ENCODE measurements around the gene RBM24. TPM values are rescaled to one million over a fixed set of nuclear protein-coding genes. Genes with fewer than 3 reads are reported as not detected.
A peak's percentile ranks its signal among the peaks of the same experiment; 100 is the strongest.

RBM24 gene
- 230 and 289 TPM in 2 replicates for total RNA-seq
- 60.4 TPM for polyA plus RNA-seq (2012)

DNA sequence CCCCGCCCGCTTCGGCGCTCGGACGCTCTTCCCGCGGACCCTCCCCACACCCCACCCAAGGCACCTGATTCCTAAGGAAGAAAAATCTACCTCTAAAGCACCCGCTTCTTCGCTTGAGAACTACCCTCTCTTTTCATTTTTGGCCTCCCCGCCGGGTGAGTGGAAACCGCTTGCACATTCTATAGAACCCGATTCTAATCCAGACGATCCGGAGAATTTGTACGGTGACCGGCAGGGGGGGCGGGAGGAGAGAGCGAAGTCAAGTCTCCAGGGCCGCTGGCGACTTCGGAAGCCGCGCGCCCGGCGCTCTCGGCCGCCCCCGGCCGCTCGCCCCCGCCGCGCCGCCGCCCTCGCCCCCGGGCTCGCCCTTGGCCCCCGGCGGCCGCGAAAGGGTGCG lies at the start of gene RBM24:
RBM24 (plus strand) TSS at position 262 of the 397 bp plus-strand sequence. CDS start 221 bp downstream, outside the sequence.
- DNase-seq (ENCODE audit: low read depth): peak; percentile 80

DNA sequence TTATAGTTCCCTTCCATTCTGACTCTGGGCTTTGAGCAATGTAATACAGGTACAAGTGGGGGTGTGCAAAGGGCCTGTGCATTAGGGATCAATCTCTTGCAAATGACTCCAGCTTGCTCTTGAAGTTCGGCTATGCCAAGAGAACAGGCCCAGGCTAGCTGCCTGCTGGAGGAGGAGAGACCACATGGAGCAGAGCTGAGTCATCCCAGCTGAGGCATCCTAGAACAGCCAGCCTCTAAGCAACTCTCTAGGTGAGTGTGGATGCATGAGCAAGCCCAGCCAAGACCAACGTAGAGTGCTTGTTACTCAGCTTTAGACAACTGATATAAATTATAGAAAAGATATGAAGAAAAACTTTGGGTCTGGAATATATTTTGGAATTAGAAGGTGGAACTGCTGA lies 47.6 kb upstream of the RBM24 start:
- no peak for DNase-seq (ENCODE audit: low read depth)

DNA sequence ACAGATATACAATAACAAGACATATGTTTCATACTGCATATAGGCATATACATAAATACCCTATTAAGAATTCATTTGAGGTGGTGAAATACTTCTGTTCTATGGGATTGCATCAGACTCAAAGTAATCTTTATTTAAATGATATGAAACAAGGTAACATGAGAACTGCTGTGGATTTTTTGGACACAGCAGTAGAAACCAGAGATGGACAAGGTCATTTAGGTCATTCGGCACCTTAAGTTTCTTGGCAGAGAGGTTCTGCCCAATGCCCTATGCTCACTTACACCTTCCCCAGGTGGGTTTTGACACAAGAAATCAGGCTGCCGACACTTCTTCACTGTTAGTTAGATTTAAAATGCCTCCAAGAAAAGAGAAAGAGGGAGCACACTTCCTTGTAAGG lies 43.9 kb upstream of the RBM24 start:
- DNase-seq (ENCODE audit: low read depth): peak; percentile 30

DNA sequence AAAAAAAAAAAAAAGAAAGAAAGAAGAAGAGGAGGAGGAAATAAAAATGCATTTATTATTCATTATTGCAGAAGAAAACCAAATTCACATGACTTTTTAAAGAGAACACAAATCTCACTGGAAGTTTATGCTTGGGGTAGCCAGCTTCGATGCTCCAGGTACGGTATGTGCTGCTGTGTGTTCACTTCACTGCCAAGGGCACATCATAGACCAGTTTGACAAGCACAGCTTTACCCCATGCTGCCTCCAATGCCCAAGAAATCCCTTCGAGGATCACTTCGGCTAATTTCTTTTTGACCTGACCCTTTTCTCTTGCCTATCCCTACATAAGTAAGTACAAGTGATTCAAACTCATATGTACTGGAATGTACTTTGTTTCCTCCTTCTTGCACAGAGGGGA lies 41.9 kb upstream of the RBM24 start:
- DNase-seq (ENCODE audit: low read depth): no peak

DNA sequence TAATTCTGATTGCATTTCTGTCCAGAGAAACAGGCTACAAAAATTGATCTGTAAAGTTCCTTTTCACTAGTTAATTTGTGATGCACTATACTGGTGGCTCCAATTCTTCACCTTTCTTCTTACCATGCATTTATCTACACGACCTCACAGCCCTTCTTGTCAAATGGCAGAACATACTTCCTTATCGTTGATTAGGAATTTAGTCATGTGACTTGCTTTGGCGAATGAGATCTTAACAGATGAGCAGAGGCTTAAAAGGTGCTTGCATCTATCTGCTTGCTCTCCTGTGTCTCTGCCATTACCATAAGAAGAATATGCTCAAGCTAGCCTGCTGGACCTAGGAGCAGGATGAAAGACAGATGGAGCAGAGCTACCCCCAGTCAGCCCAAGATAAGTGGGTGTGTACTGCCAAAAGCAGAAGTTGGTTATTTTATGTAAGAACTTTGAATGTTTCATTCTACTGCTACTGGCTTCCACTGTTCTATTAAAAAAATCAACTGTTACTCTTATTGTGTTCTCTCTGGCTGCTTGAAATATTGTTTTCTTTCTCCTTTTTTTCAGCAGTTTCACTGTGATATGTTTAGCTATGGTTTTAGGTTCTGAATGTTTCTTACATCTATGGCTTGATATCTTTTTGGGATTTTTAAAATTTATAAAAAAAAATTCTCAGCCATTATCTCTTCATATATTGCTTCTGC lies 40.2 kb upstream of the RBM24 start:
- DNase-seq (ENCODE audit: low read depth): no peak

DNA sequence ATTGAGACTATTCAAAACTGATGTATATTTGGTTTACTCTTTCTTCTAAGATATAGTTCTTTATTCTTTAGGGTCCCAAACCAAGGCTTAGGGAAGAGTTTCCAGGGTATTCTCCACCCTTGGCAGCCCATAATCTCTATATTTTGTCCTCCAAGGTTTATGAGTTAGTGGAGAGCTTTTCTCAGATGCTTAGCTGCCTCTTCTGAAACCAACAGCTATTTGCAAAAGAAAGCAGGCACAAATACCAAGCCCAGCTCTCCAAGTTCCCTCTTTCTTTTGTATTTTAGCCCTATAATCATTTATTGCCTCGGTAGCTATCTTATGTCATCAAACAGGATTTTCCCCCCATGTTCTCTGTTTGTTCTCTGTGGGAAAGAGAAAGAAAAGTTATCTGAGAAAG lies 39.1 kb upstream of the RBM24 start:
- no peak for DNase-seq (ENCODE audit: low read depth)

DNA sequence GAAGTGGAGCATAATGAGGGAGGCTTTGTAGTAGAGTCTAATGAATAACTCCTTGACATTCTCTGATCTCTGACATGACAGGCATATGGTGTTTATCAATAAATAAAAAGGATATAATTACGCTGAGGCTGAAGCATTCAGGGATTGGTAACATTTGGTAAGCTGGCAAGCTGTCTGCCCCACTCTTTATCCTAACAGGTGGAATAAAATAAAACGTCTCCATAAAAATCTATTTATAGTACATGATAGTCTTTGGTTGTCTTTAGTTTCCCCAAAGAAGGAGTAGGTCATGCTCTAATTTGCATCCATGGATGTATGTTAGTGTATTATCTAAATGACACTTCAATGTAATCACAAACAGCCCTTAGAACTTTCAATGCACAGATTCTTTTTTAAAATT lies 30.9 kb upstream of the RBM24 start:
- peak; percentile 33 for DNase-seq (ENCODE audit: low read depth)

DNA sequence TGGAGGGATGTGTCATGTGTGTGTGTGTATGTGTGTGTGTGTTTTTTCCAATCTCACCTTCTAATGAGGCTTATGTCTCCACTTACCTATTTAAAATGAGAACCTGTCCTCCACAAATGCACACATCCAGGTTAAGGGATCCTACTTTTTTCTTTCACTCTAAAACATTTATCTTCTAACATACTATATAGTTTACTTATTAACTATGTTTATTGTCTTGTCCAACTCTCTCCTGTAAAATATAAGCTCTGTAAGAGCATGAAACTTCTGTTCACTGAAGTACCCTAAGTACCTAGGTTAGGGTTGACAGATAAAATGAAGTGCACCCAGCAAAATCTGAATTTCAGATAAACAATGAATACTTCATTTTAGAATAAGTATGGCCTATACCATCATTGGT lies 29.2 kb upstream of the RBM24 start:
- DNase-seq (ENCODE audit: low read depth): no peak

DNA sequence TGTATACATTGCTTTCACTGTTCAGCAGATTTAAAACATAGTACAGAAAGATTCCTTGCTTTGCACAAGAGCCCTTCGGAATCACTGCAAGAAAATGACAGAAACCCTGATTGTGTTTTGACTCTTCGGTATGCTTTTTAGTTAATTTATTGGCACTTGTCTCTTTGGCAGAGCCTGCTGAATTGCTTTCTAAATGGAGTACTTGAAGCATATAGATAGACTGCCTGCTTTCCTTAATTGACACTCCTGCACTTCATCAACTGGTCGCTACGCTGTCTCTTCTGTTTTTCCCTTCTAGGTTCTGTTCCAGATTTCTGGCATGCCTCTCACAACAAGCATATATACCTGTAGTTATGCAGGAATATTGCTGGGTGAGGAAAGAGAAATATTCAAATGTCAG lies 22.4 kb upstream of the RBM24 start:
- DNase-seq (ENCODE audit: low read depth): no peak

DNA sequence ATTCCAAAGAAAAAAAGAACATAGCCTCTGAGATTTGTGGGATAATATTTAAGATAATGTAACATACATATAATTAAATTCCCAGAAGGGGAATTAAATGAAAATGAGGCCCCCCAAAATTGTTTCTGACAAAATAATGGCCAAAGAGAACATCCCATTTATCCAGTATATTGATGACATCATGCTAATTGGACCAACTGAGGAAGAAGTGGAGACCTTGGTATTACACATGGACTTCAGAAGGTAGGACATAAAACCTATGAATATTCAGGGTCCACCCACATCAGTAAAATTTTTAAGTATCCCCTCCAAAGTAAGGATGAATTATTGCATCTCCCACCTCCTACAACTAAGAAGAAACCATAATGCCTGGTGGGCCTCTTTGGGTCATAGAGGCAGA lies 15.6 kb upstream of the RBM24 start:
- DNase-seq (ENCODE audit: low read depth): no peak

DNA sequence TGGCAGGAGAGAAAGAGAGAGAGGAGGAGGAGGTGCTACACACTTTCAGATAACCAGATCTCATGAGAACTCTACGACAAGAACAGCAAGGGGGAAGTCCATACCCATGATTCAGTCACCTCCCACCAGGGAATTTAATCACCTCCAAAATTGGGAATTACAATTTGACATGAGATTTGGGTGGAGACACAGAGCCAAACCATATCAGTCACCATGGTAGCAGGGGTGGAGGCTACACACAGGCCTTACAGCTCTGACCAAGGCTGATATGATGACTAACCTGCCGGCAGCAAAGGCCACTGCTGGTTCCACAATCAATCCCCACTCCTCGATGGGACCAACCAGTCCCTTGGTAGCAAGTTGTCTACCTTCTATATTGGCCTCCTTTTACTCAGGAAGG lies 13.6 kb upstream of the RBM24 start:
- DNase-seq (ENCODE audit: low read depth): peak; percentile 15

DNA sequence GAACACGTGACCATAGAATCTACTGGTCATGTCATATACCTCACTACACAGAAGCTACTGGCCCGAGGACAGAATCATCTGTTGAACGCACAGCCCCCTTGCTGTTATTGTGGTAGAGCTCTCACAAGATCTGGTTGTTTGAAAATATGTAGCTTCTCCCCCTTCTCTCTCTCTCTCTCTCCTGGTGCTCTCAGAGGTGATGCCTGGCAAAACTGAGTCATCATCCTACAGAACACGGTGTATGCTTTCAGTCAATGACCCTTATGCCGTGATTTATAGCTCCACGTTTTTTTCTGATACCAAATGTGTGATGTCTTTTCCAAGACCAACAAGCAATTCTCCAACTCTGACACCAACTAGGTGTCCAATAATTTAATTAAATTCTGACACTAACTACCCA lies 13.0 kb upstream of the RBM24 start:
- DNase-seq (ENCODE audit: low read depth): no peak

DNA sequence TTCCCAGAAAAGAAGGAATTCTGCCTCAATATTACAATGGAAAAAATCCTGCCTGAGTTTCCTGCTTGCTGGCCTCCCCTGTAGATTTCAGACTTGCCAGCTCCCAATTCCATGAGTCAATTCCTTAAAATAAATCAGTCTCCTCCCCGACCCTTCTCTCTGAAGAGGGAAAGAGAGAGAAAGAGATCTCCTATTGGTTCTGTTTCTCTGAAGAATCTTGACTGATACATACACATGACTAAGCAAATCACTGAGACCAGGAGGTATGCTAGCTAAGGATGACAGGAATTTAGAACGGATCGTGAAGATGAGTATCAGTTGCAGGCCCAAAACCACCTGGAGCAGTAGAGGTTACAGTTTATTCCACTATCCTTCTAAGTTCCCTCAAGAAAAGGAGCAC lies 11.3 kb upstream of the RBM24 start:
- peak; percentile 77 for DNase-seq (ENCODE audit: low read depth)

DNA sequence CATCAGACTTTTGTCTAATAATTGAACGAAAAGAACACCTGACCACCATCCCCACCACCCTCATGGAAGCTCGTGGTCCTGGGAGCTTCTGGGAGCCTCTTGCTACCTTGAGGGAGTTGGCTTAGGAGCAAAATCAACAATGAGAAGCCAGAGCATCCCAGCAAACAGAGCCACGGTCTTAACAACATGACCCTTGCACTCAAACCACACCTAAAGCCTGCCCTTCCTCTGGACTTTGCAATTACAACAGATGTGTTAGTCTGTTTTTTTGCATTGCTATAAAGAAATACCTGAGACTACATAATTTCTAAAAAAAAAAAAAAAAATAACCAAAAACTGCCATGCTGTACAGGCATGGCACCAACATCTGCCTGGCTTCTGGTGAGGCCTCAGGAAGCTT lies 9.5 kb upstream of the RBM24 start:
- DNase-seq (ENCODE audit: low read depth): no peak

DNA sequence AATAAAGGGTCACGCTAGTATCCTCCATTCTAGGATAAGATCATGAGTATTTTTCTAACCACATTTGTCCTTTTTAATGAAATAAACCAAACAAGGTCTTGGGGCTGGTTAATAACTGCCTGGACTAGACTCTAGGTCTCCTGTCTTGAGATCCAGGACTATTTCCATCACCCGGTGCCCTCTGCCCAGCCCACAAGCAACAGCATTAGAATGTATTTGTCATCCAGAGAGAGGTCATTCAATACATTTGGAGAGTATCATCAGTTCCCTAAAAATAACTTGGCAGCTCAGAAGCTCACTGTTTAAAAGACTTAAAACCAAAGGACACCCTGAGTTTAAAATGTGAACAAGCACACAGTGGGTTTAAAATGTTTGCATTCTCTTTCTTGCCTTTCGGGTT lies 4.4 kb upstream of the RBM24 start:
- DNase-seq (ENCODE audit: low read depth): peak; percentile 88

DNA sequence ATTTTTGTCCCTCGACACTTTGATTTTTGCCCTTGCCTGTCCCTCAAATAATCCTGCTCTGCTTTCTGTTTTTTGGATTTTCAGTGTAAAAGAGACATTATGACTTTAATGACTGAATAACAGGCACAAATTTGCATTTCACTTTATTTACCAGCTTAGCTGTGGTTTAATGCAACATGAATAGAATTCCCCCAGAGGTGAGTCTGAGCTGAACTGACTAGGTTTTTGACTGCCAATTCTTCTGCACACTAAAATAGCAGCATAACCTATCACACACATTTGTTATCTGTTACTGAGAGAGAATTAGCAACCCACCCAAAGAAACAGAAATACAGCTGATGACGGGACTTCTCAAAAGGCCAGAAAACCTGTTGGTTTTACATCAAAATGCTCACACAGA lies 3.9 kb upstream of the RBM24 start:
- DNase-seq (ENCODE audit: low read depth): no peak

DNA sequence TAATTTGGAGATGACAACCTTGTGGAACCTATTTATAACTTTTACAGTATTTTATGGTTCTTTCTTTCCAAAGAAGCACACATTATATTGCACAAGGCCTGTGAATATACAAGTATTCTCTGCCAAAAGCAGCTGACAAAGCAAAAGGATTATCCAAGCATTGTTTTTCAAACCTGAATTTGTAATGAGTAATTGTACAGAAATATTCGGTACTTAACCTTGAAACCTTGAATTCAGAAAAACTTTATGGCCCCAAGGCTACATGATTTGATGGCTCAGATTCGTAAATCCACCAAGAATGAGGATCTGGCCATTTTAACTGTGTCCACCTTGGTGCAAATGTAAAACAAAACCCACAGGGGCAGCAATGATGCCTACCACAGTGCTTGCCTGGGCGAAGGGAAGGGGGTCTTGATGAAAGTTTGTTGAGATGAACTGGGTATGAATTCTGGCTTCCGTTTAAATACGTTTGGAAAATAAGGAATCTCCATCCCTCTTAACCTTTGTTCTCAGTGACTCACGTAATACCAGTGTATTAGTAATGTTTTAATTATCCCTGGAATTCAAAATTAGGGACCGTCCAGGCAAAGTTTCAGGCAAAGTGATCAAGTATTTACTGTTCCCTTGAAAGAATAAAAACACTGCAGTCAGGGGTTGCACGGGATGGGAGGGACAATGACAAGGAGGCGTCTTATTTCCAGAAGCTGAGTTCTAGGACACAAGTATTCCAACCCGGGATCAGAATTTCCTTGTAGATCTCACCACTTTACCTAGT lies 2.7 kb upstream of the RBM24 start:
- peak; percentile 51 for DNase-seq (ENCODE audit: low read depth)

DNA sequence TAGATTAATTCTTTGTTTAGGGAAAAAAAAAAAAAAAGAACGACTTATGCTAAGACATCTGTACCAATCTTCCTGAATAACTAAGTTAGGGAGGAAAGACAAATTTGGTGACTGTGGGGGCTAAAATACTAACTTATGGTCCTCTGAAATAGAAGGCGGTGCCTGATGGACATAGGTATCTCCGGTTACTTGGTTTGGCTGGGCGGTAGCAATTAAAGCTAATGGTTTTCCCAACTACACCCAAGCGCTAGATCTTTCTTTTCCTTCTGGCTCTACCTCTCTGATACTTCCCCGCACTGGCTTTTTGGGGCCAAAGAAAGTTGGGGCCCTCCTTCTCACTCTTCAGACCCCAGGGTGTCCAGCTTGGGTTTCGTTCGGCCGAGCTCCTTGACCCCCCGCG lies 1.0 kb upstream of the RBM24 start:
- no peak for DNase-seq (ENCODE audit: low read depth)

DNA sequence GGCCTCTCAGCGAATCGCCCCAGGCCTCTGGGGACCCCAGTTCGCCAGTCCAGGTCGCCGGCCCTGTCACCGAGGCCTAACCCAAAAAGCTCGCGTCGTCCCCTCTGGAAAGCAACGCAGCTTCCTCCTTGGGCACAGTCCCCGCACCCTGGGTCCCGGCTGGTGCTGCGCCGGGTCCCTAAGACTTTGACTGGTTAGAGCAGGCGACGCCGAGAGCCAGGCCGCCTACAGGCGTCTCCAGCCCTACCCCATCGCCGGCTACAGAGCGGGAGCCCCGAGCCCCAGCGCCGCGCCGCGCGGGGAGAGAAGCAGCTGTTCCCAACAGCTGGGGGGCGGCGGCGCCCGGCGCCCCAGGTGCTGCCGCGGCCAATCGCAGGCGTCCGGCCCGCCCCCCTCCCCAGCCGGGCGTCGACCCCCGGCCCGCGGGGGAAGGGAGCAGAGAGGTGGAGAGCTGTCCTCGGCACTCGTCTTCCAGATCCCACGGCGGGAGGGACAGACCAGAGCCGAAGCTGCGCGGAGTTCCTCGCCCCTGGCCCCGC lies 540 bp upstream of the RBM24 start:
- peak; percentile 93 for DNase-seq (ENCODE audit: low read depth)

DNA sequence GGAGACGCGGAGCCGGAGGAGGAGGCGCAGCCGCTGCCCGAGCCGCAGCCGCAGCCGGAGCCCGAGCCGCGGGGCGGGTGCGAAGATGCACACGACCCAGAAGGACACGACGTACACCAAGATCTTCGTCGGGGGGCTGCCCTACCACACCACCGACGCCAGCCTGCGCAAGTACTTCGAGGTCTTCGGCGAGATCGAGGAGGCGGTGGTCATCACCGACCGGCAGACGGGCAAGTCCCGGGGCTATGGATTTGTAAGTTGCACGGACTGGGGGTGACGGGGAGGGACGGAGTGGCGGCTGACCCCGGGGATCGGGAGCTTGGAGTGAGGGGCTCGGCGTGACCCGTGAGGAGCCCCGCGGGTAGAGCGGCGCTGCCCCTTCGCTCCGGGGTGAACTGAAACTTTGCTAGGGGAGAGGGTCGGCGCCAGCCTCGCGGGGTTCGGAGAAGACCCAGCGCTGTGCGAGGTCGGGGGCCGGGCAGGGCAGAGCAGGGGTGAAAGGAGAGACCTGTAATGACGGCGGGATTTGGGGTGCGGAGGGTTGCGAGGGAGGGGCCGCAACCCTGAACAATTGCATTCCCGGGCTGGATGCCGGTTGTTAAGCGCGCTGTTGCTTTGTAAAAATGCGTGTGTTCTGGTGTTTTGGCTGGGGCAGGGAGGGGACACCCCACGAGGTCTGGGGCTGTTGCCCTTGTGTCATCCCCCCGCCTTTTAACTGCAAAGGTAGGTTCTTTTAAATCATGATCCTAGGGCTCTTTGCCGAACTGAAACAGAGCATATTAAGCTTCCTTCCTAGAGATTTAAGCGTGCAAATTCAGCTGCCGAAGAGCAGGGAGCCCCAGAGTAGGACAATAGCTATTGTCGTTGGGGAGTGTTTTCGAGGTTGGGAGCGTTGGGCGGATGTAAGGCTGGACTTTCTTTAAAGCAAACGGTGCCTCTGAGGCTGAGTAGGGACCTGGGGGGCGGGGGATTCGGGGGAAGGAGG lies 628 bp downstream of the RBM24 start:
- DNase-seq (ENCODE audit: low read depth): peak; percentile 51

DNA sequence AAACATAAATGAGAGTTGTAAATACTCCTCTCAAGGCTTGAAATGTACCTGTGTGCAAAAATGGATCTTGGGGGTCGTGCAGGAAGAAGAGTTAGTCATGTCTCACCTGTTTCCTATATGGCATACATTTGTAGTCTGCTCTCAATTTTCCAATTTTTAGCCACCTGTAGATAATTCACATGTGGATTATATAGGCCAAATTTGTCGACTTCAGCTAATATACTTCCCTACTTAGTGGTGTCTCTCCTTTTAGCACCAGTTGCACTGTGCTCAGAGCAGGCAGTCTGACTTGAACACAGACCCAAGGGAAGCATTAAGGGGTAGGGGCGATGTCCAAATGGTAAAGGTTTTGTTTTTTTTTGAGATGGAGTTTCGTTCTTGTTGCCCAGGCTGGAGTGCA lies 1.9 kb downstream of the RBM24 start:
- DNase-seq (ENCODE audit: low read depth): no peak

Measured in myocyte (in vitro differentiated cells).